Measurements from ENCODE around the gene HTT-AS.
A peak's percentile ranks its signal among the peaks of the same experiment; 100 is the strongest.

DNA sequence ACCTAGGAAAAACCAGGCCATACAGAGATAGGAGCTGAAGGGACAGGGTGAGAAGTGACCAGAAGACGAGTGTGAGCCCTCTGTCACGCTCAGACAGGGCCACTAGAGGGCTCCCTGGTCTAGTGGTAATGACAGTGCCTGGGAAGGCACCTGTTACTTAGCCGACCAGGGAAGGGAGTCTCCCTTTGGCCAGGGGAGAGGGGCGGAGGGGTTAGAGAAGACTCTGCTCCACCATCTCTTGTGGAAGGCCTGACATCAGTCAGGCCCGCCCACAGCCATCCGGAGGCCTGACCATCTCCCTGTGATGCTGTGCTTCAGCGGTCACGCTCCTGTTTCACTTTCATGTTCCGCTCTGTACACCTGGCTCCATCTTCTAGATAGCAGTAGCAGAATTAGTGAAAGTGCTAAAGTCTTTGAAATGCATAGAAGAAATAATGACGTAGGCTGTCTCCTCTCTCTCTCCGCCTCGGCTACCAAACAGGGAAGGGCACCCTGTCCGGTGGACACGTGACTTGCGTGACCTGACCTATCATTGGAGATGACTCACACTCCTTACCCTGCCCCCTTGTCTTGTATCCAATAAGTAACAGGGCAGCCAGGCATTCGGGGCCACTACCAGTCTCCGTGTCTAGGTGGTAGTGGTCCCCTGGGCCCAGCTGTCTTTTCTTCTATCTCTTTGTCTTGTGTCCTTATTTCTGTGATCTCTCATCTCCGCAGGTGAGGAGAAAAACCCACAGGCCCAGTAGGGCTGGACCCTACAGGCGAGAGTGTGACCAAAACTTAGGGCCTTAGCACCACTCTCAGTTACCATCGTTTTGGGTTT, 26.7 kb downstream of the HTT-AS start:
- TF ChIP-seq TAF1 (IDR thresholded peaks at IDR 0.05; ENCODE audit: borderline replicate concordance, low read depth, low read length) (no peak), POLR2A (IDR thresholded peaks at IDR 0.05; ENCODE audit: low read depth, low read length) (no peak), POLR2AphosphoS5 (IDR thresholded peaks at IDR 0.05; ENCODE audit: low read depth, low read length) (peak; percentile 41; the same call in 1 of the 2 replicates)
